ENCODE results near the gene PDK3.

PDK3 gene

DNA sequence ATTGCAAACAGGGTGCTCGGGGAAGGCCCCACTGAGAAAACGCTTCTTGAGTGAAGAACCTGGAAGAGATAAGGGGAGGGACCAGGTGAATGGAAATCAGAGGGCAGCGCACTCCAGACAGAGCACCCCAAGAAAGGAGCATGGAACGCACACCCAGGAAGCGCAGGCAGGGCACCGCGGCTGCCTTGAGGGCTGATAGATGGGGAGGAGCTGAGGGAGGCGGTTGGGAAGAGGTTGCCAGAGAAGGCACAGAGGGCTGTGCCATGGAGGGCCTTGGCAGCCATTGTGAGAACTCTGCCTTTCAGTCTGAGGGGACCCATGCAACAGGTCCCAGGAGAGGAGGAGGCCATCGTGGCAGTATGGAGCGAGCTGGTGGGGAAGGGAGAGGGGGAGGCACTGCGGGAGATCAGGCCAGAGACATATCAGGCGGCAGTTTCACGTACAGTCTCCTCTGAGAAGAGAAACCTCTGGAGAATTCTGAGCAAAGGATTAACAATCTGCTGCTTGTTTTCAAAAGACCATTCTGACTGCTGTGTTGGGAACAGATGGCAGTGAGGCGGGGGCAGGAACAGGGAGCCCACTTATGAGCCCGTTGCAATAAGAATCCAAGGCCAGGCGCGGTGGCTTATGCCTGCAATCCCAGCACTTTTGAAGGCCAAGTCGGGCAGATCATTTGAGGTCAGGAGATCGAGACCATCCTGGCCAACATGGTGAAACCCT is 98.4 kb downstream of the PDK3 start:
- DNase-seq = no peak

DNA sequence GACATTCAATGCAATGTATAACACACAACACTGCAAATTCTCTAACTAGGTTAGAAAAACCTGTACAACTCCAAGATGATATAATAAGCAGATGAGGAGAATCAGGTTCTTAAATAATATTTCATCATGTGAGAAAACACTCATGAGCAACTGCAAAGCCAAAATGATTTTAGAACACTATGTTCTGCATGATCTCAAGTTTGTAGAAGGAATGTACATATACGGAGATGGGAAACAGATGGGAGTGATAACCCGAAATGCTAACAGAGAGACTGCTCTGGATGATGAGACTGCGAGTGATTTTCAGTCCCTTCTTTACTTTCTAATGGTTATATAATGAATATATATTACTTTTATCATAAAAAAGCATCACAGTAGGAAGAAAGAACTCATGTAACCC is 101.2 kb downstream of the PDK3 start:
- no peak for DNase-seq

DNA sequence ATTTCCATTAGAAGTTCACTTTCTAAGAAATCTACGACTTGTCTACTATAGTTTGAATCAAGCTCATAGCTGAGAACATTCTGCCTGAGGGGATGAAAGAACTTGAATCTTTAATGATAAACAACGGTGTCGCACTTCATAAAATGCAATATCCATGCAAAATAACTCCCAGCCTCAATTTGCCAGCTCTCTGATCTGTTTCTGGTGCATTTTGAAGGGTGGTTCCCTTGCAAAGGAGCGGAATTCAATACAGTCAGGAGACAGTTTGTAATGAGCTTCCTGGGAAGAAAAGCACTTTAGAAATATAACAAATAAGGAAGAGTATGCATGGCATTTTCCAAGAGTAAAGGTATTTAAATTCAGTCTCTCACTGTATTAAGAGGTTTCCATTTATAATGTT is 102.1 kb downstream of the PDK3 start:
- no peak for DNase-seq

DNA sequence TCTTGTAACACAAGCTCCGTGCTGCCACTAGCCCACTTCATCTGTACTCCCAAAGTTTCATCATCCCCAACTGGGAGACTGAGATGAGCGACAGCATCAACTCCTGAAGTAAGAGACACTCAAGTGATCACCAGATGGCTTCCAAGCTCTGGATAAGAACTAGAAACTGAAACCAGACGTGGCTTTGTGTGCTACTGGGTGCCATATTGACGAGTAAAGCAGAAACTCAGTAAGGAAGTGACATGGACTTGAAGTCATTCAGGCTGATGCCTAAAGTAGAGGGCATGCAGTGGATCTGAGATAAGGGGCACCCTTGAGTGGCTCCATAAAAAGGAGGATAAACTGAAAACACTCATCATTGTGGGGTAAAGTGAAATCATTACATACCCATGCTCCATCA is 109.7 kb downstream of the PDK3 start:
- DNase-seq = no peak

DNA sequence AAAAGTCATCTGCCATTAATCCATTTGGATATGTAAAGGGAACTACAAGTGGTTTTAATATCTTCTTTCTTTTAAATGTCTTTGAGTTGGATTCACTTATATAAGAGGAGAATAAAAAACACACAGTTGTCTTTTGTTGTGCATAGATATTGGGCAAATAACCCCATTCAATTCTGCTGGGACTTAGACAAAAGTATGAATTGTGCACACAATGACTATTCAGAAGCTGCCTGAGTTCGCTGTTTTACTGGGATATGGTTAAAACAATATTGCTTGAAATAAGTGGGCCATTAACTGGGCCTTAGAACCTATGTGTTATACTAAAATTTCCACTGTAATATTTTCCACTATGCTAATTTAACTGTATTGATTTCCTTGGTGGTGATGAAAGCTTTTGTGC is 110.4 kb downstream of the PDK3 start:
- no peak for DNase-seq

DNA sequence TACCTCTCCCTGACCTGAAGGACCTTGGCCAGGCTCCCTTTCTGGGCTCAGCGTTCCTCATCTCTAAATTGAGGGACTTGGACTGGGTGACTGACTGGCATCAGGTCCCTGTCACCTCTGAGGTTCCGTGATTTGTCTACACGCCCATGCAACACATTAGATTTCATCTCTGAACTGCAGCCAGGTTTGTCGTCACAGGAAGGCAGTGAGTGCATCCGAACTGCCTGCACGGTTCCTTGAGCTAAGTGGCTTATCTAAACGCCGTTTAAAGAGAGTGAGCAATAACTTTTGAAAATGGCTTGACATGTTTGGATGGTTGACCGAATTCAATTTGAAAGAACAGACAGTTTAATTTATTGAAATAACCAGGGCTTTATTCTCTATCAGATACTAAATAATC is 112.0 kb downstream of the PDK3 start:
- no peak for DNase-seq

All from NCI-H510A treated with DMSO at 0.1 percent for 48 hours (cell line).